Right ventricle myocardium superior (tissue), 1 donor: ENCODE data around the gene ZFP42. TPM values are rescaled to one million over a fixed set of nuclear protein-coding genes. Genes with fewer than 3 reads are reported as not detected.

ENCODE experiments used
- total RNA-seq: library from RNA; stranded (reverse); fragmentation: NEBNext Ultra II Directional; extraction: Animal tissue kit (Norgen Biotek cat#: 25700); gene quantifications from one replicate; pipeline ENCODE4 v1.2.1, GENCODE V29; 2021
- donor health status: DM: no; HTN: yes; CAD: no; lungs with severe emphysema.

The ZFP42 gene
- total RNA-seq, 1 donor from 2014 or later: not detected

Other genes starting within 250 kb of the ZFP42 start
- gene TRIML2, start 113.8 kb downstream of the ZFP42 start, total RNA-seq: not detected
- gene TRIML1, start 143.7 kb downstream of the ZFP42 start, total RNA-seq: not detected